Activated CD4-positive, alpha-beta T cell treated with anti-CD3 and anti-CD28 coated beads for 24 hours (primary cell): Measurements from ENCODE around the gene PLCH1.
"Not testable (repeated sequence)": the region's sequence is repeated elsewhere in the genome, so short reads cannot be mapped to it uniquely, and the experiment has no call there.

ENCODE experiments used
- DNase-seq, 2 donors: peaks; one replicate each; pipeline ENCODE4 v3.0.0-alpha.2; 2020; ENCODE audit warnings: low read depth in 2 of 2

The PLCH1 gene

DNA sequence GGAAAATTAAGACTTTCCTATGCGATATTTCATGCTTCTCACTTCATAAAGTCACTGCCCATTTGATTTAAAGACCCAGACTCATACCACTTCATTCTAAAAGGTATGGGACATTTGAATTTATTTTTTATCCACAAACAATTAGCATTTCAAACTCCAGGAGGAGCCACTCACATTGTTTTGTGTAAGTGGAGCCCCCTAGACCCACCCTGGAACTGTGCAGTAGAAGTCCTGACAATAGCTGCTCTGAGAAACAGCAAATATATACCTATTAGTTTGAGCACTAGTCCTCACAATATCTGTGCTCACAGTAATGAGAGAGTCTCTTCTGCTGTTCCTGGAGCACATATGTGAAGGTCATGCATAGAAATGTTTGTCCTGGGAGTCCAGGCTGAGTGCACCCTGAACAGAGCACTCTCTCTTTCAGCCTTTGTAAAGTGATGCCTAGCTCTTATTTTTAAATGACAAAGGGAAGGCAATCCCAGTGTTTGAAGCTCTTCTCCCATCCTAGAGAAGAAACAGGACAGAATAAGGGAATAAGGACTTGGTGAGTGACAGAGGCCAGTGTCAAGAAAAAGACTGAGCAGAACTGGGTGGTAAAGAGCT lies 323.9 kb downstream of the PLCH1 start:
- no peak for DNase-seq

- DNase-seq, result no peak
Observed at GRCh38 chr3:155420406-155420805, 324.5 kb downstream of the PLCH1 start.

DNA sequence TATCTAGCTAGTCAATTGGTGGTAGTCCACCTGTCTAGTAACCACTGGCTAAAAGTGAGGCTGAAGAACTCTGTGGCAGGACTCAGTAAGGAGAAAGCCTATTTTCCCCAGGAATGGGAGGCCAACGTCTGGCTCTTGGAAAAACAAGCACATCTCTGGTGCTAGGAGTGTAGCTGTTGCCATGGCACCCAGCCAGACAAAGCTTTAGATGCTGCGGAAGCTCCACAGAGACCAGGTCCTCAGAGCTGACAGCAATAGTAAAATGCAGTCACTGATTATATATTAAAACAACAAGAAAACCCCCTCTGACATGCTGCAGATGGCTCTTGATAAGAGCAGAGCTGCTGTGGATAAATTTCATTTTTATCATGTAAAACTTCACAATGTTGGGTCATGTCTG lies 326.5 kb downstream of the PLCH1 start:
- no peak for DNase-seq

DNA sequence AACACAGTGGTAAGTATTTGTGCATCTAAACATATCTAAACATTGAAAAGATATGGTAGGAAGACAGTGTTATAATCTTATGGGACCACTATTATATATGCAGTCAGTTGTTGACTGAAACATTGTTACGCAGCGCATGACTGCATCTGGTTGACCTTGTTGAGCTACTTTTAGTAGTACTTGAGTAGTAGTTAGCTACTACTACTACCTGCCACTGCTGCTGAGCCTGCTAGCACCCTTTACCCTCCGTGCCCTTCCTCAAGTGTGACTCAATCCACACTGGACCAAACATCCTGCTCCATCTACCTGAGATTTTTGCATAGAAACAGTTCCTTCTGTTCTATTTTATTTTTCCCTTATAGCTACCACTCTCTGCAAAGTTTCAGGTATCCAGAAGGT lies 327.8 kb downstream of the PLCH1 start:
- DNase-seq, result no peak

- DNase-seq, result no peak
Observed at GRCh38 chr3:155416500-155417118, 328.3 kb downstream of the PLCH1 start.

DNA sequence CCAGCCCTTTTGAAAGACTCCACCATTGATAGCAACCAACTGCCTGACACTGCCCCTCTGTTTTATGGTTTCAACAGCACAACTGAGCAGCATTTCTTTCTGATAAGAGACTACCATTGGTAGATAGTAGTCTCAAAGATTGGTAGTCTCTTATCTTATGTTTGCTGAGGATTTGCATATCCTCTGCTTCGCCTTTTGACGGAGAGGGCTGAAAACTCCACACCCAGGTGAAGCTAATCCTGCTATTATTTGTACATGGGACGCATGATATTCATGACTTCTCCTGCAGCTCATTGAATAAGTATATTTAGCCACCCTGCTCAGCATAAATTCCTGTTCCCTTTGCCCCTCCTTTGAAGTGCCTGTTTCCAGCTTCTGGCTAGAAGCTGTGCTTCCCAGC lies 332.0 kb downstream of the PLCH1 start:
- no peak for DNase-seq

GRCh38 chr3:155411500-155412223 lies 333.2 kb downstream of the PLCH1 start:
- DNase-seq, result no peak

- no peak for DNase-seq
Observed at GRCh38 chr3:155409336-155409735, 335.5 kb downstream of the PLCH1 start.

- DNase-seq, result no peak
Observed at GRCh38 chr3:155407971-155408370, 336.9 kb downstream of the PLCH1 start.

DNA sequence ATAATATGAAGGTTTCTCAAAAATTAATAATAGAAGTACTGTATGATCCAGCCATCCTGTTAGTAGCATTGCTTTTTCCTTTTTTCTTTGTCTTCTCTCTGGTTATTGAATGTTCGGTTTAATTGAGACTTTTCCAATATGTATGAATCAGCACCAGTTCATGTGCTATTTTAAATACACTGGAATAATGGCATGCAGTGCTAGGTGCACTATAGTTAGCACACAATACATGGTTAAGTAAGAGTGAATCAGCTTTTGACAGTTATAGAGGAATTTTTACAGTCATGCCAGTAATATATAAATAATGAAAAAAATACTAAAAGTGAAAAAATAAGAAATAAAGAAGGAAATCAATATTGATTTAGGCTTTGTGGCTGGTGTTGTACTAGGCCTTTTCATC lies 337.5 kb downstream of the PLCH1 start:
- no peak for DNase-seq

DNA sequence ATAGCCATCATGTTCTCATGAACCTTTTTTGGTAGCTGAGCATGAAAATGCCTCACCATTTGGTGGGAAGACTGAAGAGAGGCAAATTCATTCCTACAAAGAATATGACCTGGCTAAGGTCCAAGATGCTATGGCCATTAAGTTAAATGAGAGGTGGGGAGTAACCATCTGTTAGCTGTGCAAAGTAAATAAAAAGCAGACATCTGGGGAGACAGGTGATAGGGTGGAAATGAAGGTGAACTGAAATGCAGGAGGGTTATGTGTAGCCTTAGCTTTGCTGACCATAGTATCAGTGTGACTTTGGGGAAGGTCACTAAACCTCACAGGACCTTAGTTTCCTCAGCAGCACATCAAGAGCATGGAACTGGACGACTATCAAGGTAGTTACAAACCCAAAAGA lies 340.4 kb downstream of the PLCH1 start:
- no peak for DNase-seq

- DNase-seq, result no peak
Observed at GRCh38 chr3:155402656-155403055, 342.2 kb downstream of the PLCH1 start.

DNA sequence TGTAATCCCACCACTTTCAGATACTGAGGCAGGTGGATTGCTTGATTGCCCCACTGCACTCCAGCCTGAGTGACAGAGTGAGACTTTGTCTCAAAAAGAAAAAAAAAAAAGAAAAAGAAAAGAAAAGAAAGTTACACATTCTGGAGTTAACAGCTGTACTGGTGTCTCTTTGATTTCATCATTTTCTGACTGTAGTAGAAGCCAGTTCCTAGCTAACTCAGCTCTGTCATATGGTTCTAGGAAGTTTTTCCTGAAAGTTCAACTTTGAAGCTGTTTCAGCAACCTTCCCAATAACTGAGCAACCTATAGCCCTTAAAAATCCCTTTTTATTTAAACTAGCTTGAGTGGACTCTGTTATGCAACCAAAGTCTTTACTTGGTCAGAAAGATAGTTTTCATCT lies 346.8 kb downstream of the PLCH1 start:
- no peak for DNase-seq

- not testable (repeated sequence) for DNase-seq
Observed at GRCh38 chr3:155394896-155395295, 350.0 kb downstream of the PLCH1 start.

DNA sequence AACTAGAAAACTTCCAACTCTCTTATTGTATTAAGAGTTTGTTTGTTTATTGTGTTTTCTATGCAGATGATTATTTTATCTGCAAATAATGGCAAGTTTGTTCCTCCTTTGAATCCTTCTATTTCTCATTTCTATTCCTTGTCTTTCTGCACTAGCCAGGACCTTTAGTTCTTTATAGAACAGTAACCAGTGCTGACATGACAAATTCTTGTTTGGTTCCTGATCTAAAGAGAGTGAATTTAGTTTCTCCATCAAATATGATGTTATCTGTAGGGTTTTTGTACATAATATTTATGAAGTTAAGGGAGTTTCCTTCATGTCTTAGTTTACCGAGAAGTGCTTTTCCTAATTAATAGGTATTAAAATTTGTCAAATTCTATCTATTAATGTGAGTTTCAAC lies 350.6 kb downstream of the PLCH1 start:
- no peak for DNase-seq

- DNase-seq, result no peak
Observed at GRCh38 chr3:155393316-155393715, 351.6 kb downstream of the PLCH1 start.

DNA sequence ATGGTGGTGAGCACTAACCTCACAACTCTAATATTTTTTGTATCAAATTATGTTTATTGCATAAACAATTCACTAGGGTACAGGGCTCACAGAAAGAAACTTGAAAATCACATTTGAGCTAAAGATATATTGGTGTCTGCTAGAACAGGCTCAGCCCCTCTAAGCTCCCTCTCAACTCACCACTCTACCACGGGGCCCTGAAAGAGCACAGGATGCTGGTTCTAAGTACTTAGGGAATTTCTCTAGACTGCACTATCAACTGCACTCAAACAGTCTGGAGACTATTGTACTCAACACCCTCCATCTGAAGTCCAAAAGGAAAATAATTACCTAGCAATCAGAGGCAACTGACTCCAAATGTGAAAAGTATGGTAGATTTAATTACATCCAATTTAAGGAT lies 352.7 kb downstream of the PLCH1 start:
- no peak for DNase-seq

DNA sequence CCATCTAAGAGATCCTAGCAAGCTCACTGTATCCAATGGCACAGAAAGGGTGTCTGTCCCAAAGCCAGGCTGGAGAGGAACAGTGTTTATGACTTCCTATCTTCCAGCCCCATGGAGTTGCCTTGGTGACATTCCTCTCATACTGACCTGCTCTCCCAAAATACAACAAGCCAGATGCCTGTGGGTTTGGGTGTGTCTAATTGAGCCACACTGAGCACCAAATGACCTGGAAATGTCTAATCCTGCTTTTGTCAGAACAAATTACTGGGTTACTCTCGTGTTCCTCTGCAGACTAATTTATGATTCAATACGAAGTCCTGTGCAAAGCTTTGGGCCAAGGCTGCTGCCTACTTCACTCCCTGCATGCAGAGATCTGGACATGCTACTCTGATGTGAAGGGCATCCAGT lies 353.3 kb downstream of the PLCH1 start:
- no peak for DNase-seq

DNA sequence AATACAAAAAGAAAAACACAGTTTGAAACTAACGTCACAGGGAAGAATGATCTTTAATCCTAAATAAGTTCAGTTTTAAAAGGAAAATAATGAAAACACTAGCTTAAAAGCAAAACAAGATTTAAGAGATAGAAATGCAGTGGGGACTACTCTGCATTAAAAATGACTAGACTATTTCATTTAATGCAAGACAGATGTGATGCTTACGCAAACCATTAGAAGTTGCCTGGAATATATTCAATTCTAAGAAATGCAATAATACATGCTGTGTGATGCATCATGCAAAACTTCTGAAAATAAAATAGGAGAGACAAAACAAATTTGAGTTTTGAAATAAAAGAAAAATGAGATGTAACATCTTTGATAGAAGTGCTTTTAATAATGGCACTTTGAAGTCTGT lies 353.8 kb downstream of the PLCH1 start:
- DNase-seq, result no peak

DNA sequence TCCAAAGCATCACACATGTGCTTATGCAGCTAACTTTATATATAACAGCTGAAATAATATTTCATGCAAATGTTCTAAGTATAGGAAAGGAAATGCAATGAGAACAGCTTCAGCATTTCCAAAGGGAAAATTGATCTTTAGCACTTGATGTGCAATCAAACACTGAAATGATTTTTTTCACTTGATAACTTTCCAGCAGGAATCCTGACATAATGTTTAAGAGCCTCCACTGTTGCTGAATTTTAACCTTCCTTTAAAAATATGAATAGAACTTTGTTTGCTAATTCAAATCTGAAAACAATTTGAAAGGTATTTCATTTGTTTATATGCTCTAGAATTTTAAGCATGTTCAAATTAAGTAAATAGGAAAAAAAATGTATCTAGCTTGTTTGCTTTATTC lies 354.5 kb downstream of the PLCH1 start:
- DNase-seq, result no peak

GRCh38 chr3:155388417-155388816 lies 356.5 kb downstream of the PLCH1 start:
- no peak for DNase-seq

DNA sequence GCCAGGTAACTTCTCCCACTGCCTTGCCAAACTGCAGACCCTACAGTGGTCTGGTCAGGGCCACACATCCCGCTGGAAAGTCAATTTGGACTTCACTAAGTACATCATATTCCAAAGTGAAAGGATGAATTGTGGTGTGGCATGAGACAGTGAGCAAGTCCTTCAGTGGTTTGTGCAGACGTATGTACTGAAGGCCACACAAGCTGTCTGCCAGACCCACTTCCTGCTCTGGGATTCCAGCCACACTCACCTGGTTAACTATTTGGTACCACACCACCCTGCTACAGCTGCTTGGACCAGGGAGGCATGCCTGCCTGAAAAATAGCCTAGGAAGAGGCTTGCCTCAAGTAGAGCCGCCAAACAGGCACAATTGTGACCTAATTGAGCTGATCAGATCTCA lies 357.3 kb downstream of the PLCH1 start:
- no peak for DNase-seq

DNA sequence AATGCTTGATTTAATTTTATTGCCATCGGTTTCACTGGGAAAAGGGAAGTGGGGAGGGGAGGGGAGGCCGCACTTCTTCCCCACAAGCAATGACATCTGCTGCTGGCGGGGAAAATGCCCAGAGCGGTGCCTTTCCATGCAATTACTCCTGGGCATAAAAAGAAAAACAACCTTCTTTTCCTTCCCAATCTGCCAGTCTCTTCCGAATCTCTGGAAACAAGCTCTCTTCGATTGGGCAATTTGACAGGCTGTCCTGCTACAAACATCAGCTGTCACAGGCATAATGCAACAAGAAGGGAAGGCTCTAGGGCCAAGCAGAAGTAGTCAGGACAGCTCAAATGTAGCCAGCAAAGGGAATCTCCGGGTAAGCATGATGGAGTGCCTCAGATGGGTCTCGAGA lies 358.0 kb downstream of the PLCH1 start:
- DNase-seq, result no peak
